Left lung (tissue), 10 donors: ENCODE data around the gene LUM. TPM values are rescaled to one million over a fixed set of nuclear protein-coding genes. Genes with fewer than 3 reads are reported as not detected.

Experiments
- ATAC-seq: fragments of 200-7000 bp; cut with Tn5 transposase; one replicate; pipeline ENCODE4 v1.9.1; 2020; ENCODE audit warnings: moderate library complexity
- DNase-seq, 4 donors: peaks; one replicate each; pipeline ENCODE4 v3.0.0-alpha.2; 2013 to 2020
- H3K27ac ChIP-seq, 2 donors: fragments of 200-600 bp; sonication (generic) in 1 of 2; one replicate each; pipeline versions ENCODE4 v1.5.0 to v1.8.0; 2020 to 2021
- H3K27me3 ChIP-seq, 2 donors: fragments of 200-600 bp; sonication (generic) in 1 of 2; one replicate each; pipeline versions ENCODE4 v1.5.0 to v1.8.0; 2020 to 2021
- H3K36me3 ChIP-seq, 2 donors: fragments of 200-600 bp; sonication (generic) in 1 of 2; one replicate each; pipeline versions ENCODE4 v1.5.0 to v1.8.0; 2020 to 2021
- H3K4me1 ChIP-seq, 2 donors: fragments of 200-600 bp; one replicate each; pipeline ENCODE4 v1.8.0; 2021
- H3K4me3 ChIP-seq, 2 donors: fragments of 200-600 bp; sonication (generic) in 1 of 2; one replicate each; pipeline versions ENCODE4 v1.5.0 to v1.8.0; 2020 to 2021; ENCODE audit warnings: mild to moderate bottlenecking in 1 of 2
- H3K9me3 ChIP-seq, 2 donors: fragments of 200-600 bp; sonication (generic) in 1 of 2; one replicate each; pipeline versions ENCODE4 v1.5.0 to v1.8.0; 2020 to 2021
- intact Hi-C, 2 donors: fragments of 100-400 bp; cut with DNase I; formaldehyde crosslinking; loops; one replicate each; pipeline versions ENCODE4 v1.11.2 to v1.14.2; 2022
- polyA plus RNA-seq, 6 donors: library from polyadenylated mRNA; unstranded; fragments of 120-200 nt; gene quantifications; one replicate each; pipeline ENCODE4 v1.2.1, GENCODE V29; 2013; ENCODE audit not compliant: insufficient read length in 6 of 6
- total RNA-seq, 2 donors: library from RNA; stranded (reverse); fragmentation: NEBNext Ultra II Directional; extraction: Animal tissue kit (Norgen Biotek cat#: 25700); gene quantifications; one replicate each; pipeline ENCODE4 v1.2.1, GENCODE V29; 2021
- TF ChIP-seq, protein P1 (sequence below), 2 donors: fragments of 200-600 bp; sonication (generic) in 1 of 2; IDR thresholded peaks; one replicate each; pipeline versions ENCODE4 v1.5.0 to v1.8.0; 2021; ENCODE audit warnings: antibody characterized with exemption in 2 of 2
- donor health status: DM: no; HTN: yes; CAD: no.
- donor health status: DM: no; HTN: no; CAD: no.

Gene LUM
- total and polyA plus RNA-seq, 8 donors, result 605 to 1,088 (median 884) TPM

DNA sequence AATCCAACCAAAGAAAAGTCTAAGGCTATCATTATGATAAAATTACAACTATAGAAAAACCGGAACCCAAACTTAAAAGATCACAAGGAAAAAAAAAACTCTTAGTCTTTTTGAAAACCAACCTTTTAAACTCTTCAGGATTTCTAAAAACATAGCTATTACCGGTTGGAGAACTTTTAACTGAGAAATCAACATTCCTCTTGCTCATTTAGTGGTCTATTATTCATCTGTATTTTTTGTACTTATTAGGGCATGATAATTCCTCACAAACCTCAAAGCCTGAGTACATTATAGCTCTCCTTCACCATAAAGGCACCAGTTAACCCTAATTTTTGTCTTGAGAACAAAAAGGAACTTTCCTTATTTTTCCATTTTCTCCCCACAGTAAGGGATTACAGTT is 10.4 kb downstream of the LUM start:
- DNase-seq (no peak), ATAC-seq (no peak)
- TF ChIP-seq, protein P1, sequence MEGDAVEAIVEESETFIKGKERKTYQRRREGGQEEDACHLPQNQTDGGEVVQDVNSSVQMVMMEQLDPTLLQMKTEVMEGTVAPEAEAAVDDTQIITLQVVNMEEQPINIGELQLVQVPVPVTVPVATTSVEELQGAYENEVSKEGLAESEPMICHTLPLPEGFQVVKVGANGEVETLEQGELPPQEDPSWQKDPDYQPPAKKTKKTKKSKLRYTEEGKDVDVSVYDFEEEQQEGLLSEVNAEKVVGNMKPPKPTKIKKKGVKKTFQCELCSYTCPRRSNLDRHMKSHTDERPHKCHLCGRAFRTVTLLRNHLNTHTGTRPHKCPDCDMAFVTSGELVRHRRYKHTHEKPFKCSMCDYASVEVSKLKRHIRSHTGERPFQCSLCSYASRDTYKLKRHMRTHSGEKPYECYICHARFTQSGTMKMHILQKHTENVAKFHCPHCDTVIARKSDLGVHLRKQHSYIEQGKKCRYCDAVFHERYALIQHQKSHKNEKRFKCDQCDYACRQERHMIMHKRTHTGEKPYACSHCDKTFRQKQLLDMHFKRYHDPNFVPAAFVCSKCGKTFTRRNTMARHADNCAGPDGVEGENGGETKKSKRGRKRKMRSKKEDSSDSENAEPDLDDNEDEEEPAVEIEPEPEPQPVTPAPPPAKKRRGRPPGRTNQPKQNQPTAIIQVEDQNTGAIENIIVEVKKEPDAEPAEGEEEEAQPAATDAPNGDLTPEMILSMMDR (IDR thresholded peaks at IDR 0.05), result no peak
- no peaks in the 10 kb centered on the region for H3K36me3 ChIP-seq
- intact Hi-C loops, result no loop called here
- peak overlapping the region in 1 of 2 donors; percentile 41 for H3K27ac ChIP-seq
- H3K27me3 ChIP-seq, result no peaks in the 10 kb centered on the region
- peaks cover 0 to 2% of the 10 kb centered on the region in 2 donors for H3K9me3 ChIP-seq
- no peaks in the 10 kb centered on the region for H3K4me1 ChIP-seq
- no peak overlapping the region for H3K4me3 ChIP-seq

DNA sequence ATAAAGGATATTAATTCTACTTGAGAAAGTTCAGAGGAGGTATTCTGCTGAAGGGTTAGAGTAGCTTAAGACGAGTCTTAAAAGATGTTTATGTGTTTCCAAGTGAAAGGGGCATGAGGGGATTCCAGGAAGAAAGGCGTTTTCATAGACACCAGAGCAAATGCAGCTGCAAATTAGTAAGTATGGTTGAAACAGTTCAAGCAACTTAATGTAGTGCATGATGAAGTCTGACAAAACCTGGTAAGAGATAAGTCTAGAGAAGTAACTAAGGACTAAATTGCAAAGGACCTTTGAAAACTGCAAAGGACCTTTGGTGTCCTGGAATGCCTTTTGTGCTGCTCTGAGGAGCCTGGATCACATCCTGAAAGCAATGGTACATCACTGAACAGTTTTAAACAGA is 11.5 kb downstream of the LUM start:
- Histone ChIP-seq H3K27me3 (no peaks in the 10 kb centered on the region), H3K27ac (peak overlapping the region in 1 of 2 donors; percentile 53), H3K36me3 (no peaks in the 10 kb centered on the region), H3K4me3 (no peak overlapping the region), H3K9me3 (peaks cover 0 to 7% of the 10 kb centered on the region in 2 donors), H3K4me1 (no peaks in the 10 kb centered on the region)
- DNase-seq, result no peak
- ATAC-seq, result no peak
- intact Hi-C loops, result no loop called here
- TF ChIP-seq, protein P1 (IDR thresholded peaks at IDR 0.05), result no peak

DNA sequence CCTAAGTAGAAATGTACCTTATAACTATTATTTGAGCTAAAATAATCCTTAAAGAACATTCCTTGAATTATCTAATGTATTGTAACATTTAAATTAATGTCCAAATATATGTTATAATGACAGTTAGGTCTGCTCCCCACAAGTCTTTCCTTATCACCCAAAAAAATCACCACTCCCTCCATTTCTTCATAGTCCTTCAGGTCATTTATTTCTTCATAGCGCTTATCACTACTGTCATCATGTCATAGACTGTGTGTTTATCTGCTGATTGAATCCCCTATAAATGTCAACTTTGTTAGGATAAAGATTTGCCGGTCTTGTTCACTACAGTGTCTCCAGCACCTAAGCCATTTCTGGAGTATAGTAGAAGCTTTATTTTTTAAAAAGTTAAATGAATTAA is 12.0 kb downstream of the LUM start:
- H3K27me3 ChIP-seq, result no peaks in the 10 kb centered on the region
- H3K4me1 ChIP-seq, result no peaks in the 10 kb centered on the region
- DNase-seq (no peak), ATAC-seq (no peak)
- intact Hi-C loops, result no loop called here
- H3K36me3 ChIP-seq, result no peaks in the 10 kb centered on the region
- TF ChIP-seq, protein P1 (IDR thresholded peaks at IDR 0.05), result no peak
- no peak overlapping the region for H3K4me3 ChIP-seq
- peaks cover 0 to 7% of the 10 kb centered on the region in 2 donors for H3K9me3 ChIP-seq
- H3K27ac ChIP-seq, result peak overlapping the region in 1 of 2 donors; percentile 53

DNA sequence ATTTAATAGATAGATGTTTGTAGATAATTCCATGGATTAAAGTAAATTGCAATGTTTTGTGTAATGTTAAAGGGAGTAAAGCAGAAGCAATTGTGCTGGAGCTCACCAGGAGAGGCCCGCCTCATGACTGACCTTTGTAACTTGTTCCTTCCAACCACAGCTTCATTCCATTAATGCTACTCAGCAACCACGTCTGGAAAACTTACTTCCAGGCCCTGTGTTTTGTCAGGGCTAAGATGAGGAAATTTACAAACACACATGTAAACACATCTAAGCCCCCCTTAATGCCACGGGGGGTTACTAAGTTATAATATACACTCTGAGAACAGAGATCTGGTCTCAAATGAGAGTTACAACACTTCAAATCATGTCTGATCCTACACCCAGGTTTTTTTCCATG is 12.4 kb downstream of the LUM start:
- Histone ChIP-seq H3K27ac (peak overlapping the region in 1 of 2 donors; percentile 53), H3K4me3 (no peak overlapping the region), H3K27me3 (no peaks in the 10 kb centered on the region), H3K36me3 (no peaks in the 10 kb centered on the region), H3K9me3 (peaks cover 0 to 7% of the 10 kb centered on the region in 2 donors), H3K4me1 (no peaks in the 10 kb centered on the region)
- no peak for DNase-seq
- intact Hi-C loops, result no loop called here
- ATAC-seq, result peak; percentile 80
- TF ChIP-seq, protein P1 (IDR thresholded peaks at IDR 0.05), result no peak

DNA sequence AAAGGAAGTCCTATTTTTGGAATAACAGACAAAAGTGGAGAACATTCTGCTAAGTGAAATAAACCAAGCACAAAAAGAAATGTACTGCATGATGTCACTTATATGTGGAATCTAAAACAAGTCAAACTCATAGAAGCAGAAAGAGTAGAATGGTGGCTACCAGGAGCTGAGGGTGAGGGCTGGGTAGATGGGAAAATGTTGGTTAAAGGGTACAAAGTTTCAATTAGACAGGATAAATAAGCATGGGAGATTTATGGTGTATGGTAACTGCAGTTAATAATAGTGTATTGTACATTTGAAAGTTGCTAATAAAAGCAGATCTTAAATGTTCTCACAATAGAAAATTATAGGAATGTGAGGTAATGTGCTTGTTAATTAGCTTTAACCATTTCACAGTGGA is 12.8 kb downstream of the LUM start:
- intact Hi-C loops, result no loop called here
- Histone ChIP-seq H3K4me1 (no peaks in the 10 kb centered on the region), H3K36me3 (no peaks in the 10 kb centered on the region), H3K9me3 (peaks cover 0 to 7% of the 10 kb centered on the region in 2 donors), H3K27me3 (no peaks in the 10 kb centered on the region), H3K27ac (peak overlapping the region in 1 of 2 donors; percentile 53), H3K4me3 (no peak overlapping the region)
- ATAC-seq (no peak), DNase-seq (no peak)
- TF ChIP-seq, protein P1 (IDR thresholded peaks at IDR 0.05), result no peak
